IMR-90 (cell line): ENCODE results near the gene HDHD5. TPM values are rescaled to one million over a fixed set of nuclear protein-coding genes. Genes with fewer than 3 reads are reported as not detected.

Experiments
- ATAC-seq: fragments of 200-7000 bp; cut with Tn5 transposase; 2 replicates; pipeline ENCODE4 v1.9.1; 2020; ENCODE audit warnings: low read depth, mild to moderate bottlenecking, moderate library complexity
- BruUV-seq: library from RNA; stranded (reverse); fragments of 400-500 nt; replicated peaks from 2 replicates; lab custom pipeline; 2021; lab: Mats Ljungman, UMichigan
- CTCF ChIA-PET: fragments of 300-600 bp; formaldehyde crosslinking; extraction: SDS; loops from one replicate; lab custom pipeline; 2021; ENCODE audit warnings: antibody characterized with exemption; lab: Yijun Ruan, JAX
- POLR2A ChIA-PET: fragments of 300-600 bp; sonication (Branson Sonifier 250); formaldehyde crosslinking; loops from one replicate; lab custom pipeline; 2022; ENCODE audit warnings: antibody characterized with exemption; ENCODE audit not compliant: unreplicated experiment; lab: Charles Lee
- DNase-seq: peaks from one replicate; pipeline ENCODE4 v3.0.0; 2013
- H2AFZ ChIP-seq: replicated peaks from 2 replicates; pipeline ENCODE3; 2013; ENCODE audit warnings: low read length, mild to moderate bottlenecking; ENCODE audit not compliant: poor library complexity
- H2AK5ac ChIP-seq: 2 replicates; pipeline ENCODE4 v1.6.1; 2013; ENCODE audit warnings: low read depth, low read length, inconsistent platforms
- H2AK9ac ChIP-seq: replicated peaks from 2 replicates; pipeline ENCODE3; 2013; ENCODE audit warnings: mild to moderate bottlenecking, low read depth, low read length, moderate library complexity; ENCODE audit not compliant: poor library complexity
- H2BK120ac ChIP-seq: 2 replicates; pipeline ENCODE4 v1.6.1; 2013; ENCODE audit warnings: low read depth, low read length, inconsistent platforms
- H2BK15ac ChIP-seq: 3 replicates; pipeline ENCODE4 v1.6.1; 2013; ENCODE audit warnings: low read depth, low read length, inconsistent platforms
- H2BK20ac ChIP-seq: 2 replicates; pipeline ENCODE4 v1.6.1; 2013; ENCODE audit warnings: low read depth, mild to moderate bottlenecking, inconsistent platforms, low read length, moderate library complexity
- H2BK5ac ChIP-seq: 2 replicates; pipeline ENCODE4 v1.6.1; 2013; ENCODE audit warnings: mild to moderate bottlenecking, low read depth, low read length, inconsistent platforms; ENCODE audit not compliant: poor library complexity, severe bottlenecking
- H3K14ac ChIP-seq: replicated peaks from 2 replicates; pipeline ENCODE4 v1.6.1; 2013; ENCODE audit warnings: low read depth, low read length, inconsistent platforms
- H3K18ac ChIP-seq: 2 replicates; pipeline ENCODE4 v1.6.1; 2013; ENCODE audit warnings: low read depth, low read length, control low read depth
- H3K23ac ChIP-seq: 2 replicates; pipeline ENCODE4 v1.6.1; 2013; ENCODE audit warnings: low read depth, low read length, inconsistent platforms
- H3K27ac ChIP-seq: 2 replicates; pipeline ENCODE4 v1.5.1; 2013; ENCODE audit warnings: mild to moderate bottlenecking, control low read depth, low read length; ENCODE audit not compliant: insufficient read depth
- H3K27me3 ChIP-seq: 2 replicates; pipeline ENCODE4 v1.6.1; 2013; ENCODE audit warnings: low read length; ENCODE audit not compliant: control insufficient read depth, insufficient read depth
- H3K36me3 ChIP-seq: 2 replicates; pipeline ENCODE4 v1.6.1; 2013; ENCODE audit warnings: low read length, mixed read lengths; ENCODE audit not compliant: control insufficient read depth, insufficient read depth
- H3K4ac ChIP-seq: 2 replicates; pipeline ENCODE4 v1.6.1; 2013; ENCODE audit warnings: low read depth, low read length, inconsistent platforms
- H3K4me1 ChIP-seq: 2 replicates; pipeline ENCODE4 v1.6.1; 2013; ENCODE audit warnings: low read length, mixed read lengths; ENCODE audit not compliant: control insufficient read depth, insufficient read depth
- H3K4me2 ChIP-seq: 2 replicates; pipeline ENCODE4 v1.6.1; 2013; ENCODE audit warnings: low read depth, mild to moderate bottlenecking, control low read depth, low read length, moderate library complexity
- H3K4me3 ChIP-seq: 2 replicates; pipeline ENCODE4 v1.5.1; 2013; ENCODE audit warnings: low read depth, mild to moderate bottlenecking, control low read depth, low read length, moderate library complexity; ENCODE audit not compliant: insufficient read depth
- H3K56ac ChIP-seq: 2 replicates; pipeline ENCODE4 v1.6.1; 2013; ENCODE audit warnings: low read length, inconsistent platforms; ENCODE audit not compliant: insufficient read depth; ENCODE audit errors: extremely low read depth
- H3K79me1 ChIP-seq, 2 experiments: 2 replicates each; pipeline ENCODE4 v1.6.1; 2013; ENCODE audit warnings: low read length in 2 of 2, inconsistent platforms in 1 of 2, low read depth in 1 of 2
- H3K9ac ChIP-seq: 2 replicates; pipeline ENCODE4 v1.6.1; 2013; ENCODE audit warnings: low read depth, low read length, control low read depth
- H3K9me1 ChIP-seq: 2 replicates; pipeline ENCODE4 v1.6.1; 2013; ENCODE audit warnings: low read length, inconsistent platforms; ENCODE audit not compliant: insufficient read depth
- H3K9me3 ChIP-seq: 2 replicates; pipeline ENCODE4 v1.6.1; 2013; ENCODE audit warnings: low read length; ENCODE audit not compliant: control insufficient read depth, insufficient read depth
- H4K20me1 ChIP-seq: 2 replicates; pipeline ENCODE4 v1.6.1; 2013; ENCODE audit warnings: low read length, inconsistent platforms; ENCODE audit not compliant: insufficient read depth
- H4K5ac ChIP-seq: 2 replicates; pipeline ENCODE4 v1.6.1; 2013; ENCODE audit warnings: mild to moderate bottlenecking, low read depth, low read length, control low read depth
- H4K8ac ChIP-seq, 2 experiments: 2 replicates each; pipeline ENCODE4 v1.6.1; 2013; ENCODE audit warnings: low read depth in 2 of 2, low read length in 2 of 2, control low read depth in 1 of 2, inconsistent platforms in 1 of 2
- H4K91ac ChIP-seq: 2 replicates; pipeline ENCODE4 v1.6.1; 2013; ENCODE audit warnings: low read depth, low read length, inconsistent platforms; ENCODE audit not compliant: insufficient read depth
- BHLHE40 ChIP-seq: fragments of 150-350 bp; IDR thresholded peaks from 2 replicates; pipeline ENCODE4 v1.6.1; 2016; ENCODE audit warnings: mild to moderate bottlenecking, low read depth, low read length
- CEBPB ChIP-seq: IDR thresholded peaks from 2 replicates; pipeline ENCODE4 v1.6.1; 2012; ENCODE audit warnings: low read depth, low read length, improper control_type of control experiment
- ELK1 ChIP-seq: fragments of 150-350 bp; IDR thresholded peaks from 2 replicates; pipeline ENCODE4 v1.6.1; 2016; ENCODE audit warnings: low read depth, mild to moderate bottlenecking, low read length, moderate library complexity, borderline replicate concordance
- FOS ChIP-seq: fragments of 150-350 bp; IDR thresholded peaks from 2 replicates; pipeline ENCODE4 v1.6.1; 2016; ENCODE audit warnings: low read depth, low read length
- MAFK ChIP-seq: IDR thresholded peaks from 2 replicates; pipeline ENCODE4 v1.6.1; 2012; ENCODE audit warnings: low read depth, low read length, improper control_type of control experiment
- MAZ ChIP-seq: IDR thresholded peaks from 2 replicates; pipeline ENCODE4 v1.6.1; 2012; ENCODE audit warnings: low read depth, mild to moderate bottlenecking, low read length, improper control_type of control experiment, moderate library complexity, borderline replicate concordance
- MXI1 ChIP-seq: IDR thresholded peaks from 2 replicates; pipeline ENCODE4 v1.6.1; 2012; ENCODE audit warnings: low read depth, mild to moderate bottlenecking, low read length, moderate library complexity, borderline replicate concordance
- NFE2L2 ChIP-seq: fragments of 150-350 bp; IDR thresholded peaks from 2 replicates; pipeline ENCODE4 v1.6.1; 2016; ENCODE audit warnings: low read depth, mild to moderate bottlenecking, low read length
- POLR2A ChIP-seq: IDR thresholded peaks from 2 replicates; pipeline ENCODE4 v1.6.1; 2012; ENCODE audit warnings: mild to moderate bottlenecking, low read depth, low read length
- RAD21 ChIP-seq: IDR thresholded peaks from 2 replicates; pipeline ENCODE4 v1.6.1; 2012; ENCODE audit warnings: low read length, improper control_type of control experiment
- RCOR1 ChIP-seq: IDR thresholded peaks from 2 replicates; pipeline ENCODE4 v1.6.1; 2012; ENCODE audit warnings: mild to moderate bottlenecking, low read length, improper control_type of control experiment; ENCODE audit not compliant: insufficient replicate concordance
- RFX5 ChIP-seq: IDR thresholded peaks from 2 replicates; pipeline ENCODE4 v1.8.0; 2012; ENCODE audit warnings: low read depth, mild to moderate bottlenecking, low read length, moderate library complexity
- SMC3 ChIP-seq: fragments of 150-350 bp; IDR thresholded peaks from 2 replicates; pipeline ENCODE4 v1.6.1; 2016; ENCODE audit warnings: low read depth, mild to moderate bottlenecking, antibody characterized with exemption, low read length, moderate library complexity
- WGBS, 2 experiments: methylation state at CpG; one replicate each; pipeline versions ENCODE4 v1.1.5 to v1.1.7; 2013; ENCODE audit warnings: missing lambda C conversion rate in 2 of 2; ENCODE audit not compliant: insufficient read length in 1 of 2; ENCODE audit errors: extremely low coverage in 2 of 2; 5-methylcytosine and 5-hydroxymethylcytosine counted together
- dilution Hi-C: fragments of 300-500 bp; cut with HindIII; formaldehyde crosslinking; loops from one replicate; pipeline ENCODE4 v1.14.3; 2018; ENCODE audit warnings: low sequenced_read_pairs; ENCODE audit not compliant: unreplicated experiment
- in situ Hi-C: fragments of 300-500 bp; cut with MboI; formaldehyde crosslinking; loops from 3 replicates; pipeline ENCODE4 v1.14.3; 2019; ENCODE audit warnings: low sequenced_read_pairs, inconsistent platforms, mixed read lengths
- intact Hi-C: fragments of 100-400 bp; cut with micrococcal nuclease; formaldehyde crosslinking; loops from 2 replicates; pipeline ENCODE4 v1.10.0; 2022
- polyA plus RNA-seq, 3 experiments: library from polyadenylated mRNA; depleted of rRNA; stranded (reverse); fragments of >200 nt; gene quantifications; 2 replicates each; pipeline ENCODE4 v1.2.3, GENCODE V29; 2012; ENCODE audit warnings: low replicate concordance in 1 of 3
- total RNA-seq: library from RNA; depleted of rRNA; stranded (reverse); fragments of >200 nt; gene quantifications from 2 replicates; pipeline ENCODE4 v1.2.3, GENCODE V29; 2012
- TF ChIP-seq, protein P1 (sequence below): conservative IDR thresholded peaks from 2 replicates; pipeline ENCODE4 v1.5.1; 2012; ENCODE audit warnings: mild to moderate bottlenecking, low read depth, low read length, improper control_type of control experiment

The HDHD5 gene
- total and polyA plus RNA-seq, 2 of the 4 experiments (the other 2 are of a cell fraction) = 31.9 to 37.5 TPM

DNA sequence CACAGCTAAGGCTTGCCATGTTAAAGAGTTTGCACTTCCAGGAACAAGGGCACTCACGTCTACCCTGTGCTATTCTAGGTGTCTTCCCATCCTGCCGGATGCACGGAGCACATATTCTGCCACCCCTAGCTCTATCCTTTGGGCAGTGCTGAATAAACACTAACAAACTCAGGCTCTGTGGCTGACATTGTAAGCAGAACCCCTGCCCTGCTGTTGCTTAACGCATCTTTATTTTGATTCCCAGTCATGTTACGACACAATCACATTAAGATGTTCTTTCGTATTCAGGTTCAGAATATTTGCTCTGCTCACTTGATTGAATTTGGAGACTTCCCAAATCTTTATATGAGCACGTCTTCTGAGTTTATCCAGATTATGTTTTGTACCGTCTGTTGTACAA is 3.7 kb upstream of the HDHD5 start:
- H3K18ac ChIP-seq = no peak overlapping the region
- POLR2A ChIA-PET = no interaction called here
- H3K36me3 ChIP-seq = no peaks in the 10 kb centered on the region
- ATAC-seq (no peak), DNase-seq (no peak)
- dilution Hi-C loops (no loop called here), intact Hi-C loops (no loop called here), in situ Hi-C loops (no loop called here)
- no peak overlapping the region for H2AK5ac ChIP-seq
- H3K56ac ChIP-seq = no peak overlapping the region
- H3K4me2 ChIP-seq = no peak overlapping the region
- H3K9me1 ChIP-seq = no peaks in the 10 kb centered on the region
- H3K23ac ChIP-seq = no peak overlapping the region
- H3K9ac ChIP-seq = no peak overlapping the region
- H3K4ac ChIP-seq = no peak overlapping the region
- CTCF ChIA-PET = interaction anchor here (4.0 kb wide), 1 partner anchor 9 kb away, joined by 19 read pairs; no protein-coding TSS in a partner anchor
- no peak overlapping the region for H2BK20ac ChIP-seq
- no peak overlapping the region for H4K8ac ChIP-seq
- H2BK120ac ChIP-seq = no peak overlapping the region
- H3K79me1 ChIP-seq = peaks cover 2 to 14% of the 10 kb centered on the region in 2 experiments; a peak in 2 of 4 replicates
- no peak overlapping the region for H3K27ac ChIP-seq
- H3K9me3 ChIP-seq = no peaks in the 10 kb centered on the region
- H3K4me3 ChIP-seq = no peak overlapping the region
- H2AFZ ChIP-seq = no peak overlapping the region
- no peak overlapping the region for H2BK5ac ChIP-seq
- H3K27me3 ChIP-seq = peaks cover 2% of the 10 kb centered on the region; the same call in 1 of the 2 replicates
- BruUV-seq = no TSS peak
- H3K14ac ChIP-seq = no peak overlapping the region
- no peak overlapping the region for H4K5ac ChIP-seq
- 76% methylated on average over 3 of the region's 8 CpGs; no CpG with 5 or more reads in 1 of the 2 experiments for WGBS, 2 experiments
- no peaks in the 10 kb centered on the region for H4K20me1 ChIP-seq
- no peak overlapping the region for H2AK9ac ChIP-seq
- H3K4me1 ChIP-seq = peaks cover 3% of the 10 kb centered on the region; the same call in 1 of the 2 replicates
- TF ChIP-seq MAFK (no peak), MAZ (no peak), RAD21 (no peak), ELK1 (no peak), NFE2L2 (no peak), SMC3 (no peak), RCOR1 (no peak), BHLHE40 (no peak), MXI1 (no peak), CEBPB (no peak), FOS (no peak), POLR2A (no peak), RFX5 (no peak)
- TF ChIP-seq, protein P1, sequence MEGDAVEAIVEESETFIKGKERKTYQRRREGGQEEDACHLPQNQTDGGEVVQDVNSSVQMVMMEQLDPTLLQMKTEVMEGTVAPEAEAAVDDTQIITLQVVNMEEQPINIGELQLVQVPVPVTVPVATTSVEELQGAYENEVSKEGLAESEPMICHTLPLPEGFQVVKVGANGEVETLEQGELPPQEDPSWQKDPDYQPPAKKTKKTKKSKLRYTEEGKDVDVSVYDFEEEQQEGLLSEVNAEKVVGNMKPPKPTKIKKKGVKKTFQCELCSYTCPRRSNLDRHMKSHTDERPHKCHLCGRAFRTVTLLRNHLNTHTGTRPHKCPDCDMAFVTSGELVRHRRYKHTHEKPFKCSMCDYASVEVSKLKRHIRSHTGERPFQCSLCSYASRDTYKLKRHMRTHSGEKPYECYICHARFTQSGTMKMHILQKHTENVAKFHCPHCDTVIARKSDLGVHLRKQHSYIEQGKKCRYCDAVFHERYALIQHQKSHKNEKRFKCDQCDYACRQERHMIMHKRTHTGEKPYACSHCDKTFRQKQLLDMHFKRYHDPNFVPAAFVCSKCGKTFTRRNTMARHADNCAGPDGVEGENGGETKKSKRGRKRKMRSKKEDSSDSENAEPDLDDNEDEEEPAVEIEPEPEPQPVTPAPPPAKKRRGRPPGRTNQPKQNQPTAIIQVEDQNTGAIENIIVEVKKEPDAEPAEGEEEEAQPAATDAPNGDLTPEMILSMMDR = no peak
- no peak overlapping the region for H4K91ac ChIP-seq
- no peak overlapping the region for H2BK15ac ChIP-seq
